Activated naive CD4-positive, alpha-beta T cell treated with anti-CD3 and anti-CD28 coated beads, Interleukin-2, amount 50 U/mL, for 24 hours (primary cell): Measurements from ENCODE around the gene PTPRA.

Experiments used
- H3K27ac Mint-ChIP-seq: one replicate; pipeline ENCODE4 v1.8.0; 2021; ENCODE audit warnings: mild to moderate bottlenecking, mixed read lengths
- H3K27me3 Mint-ChIP-seq: one replicate; pipeline ENCODE4 v1.8.0; 2021; ENCODE audit warnings: mixed read lengths
- H3K36me3 Mint-ChIP-seq: one replicate; pipeline ENCODE4 v1.8.0; 2021; ENCODE audit warnings: mixed read lengths
- H3K4me1 Mint-ChIP-seq: one replicate; pipeline ENCODE4 v1.8.0; 2021; ENCODE audit warnings: mixed read lengths
- H3K4me3 Mint-ChIP-seq: one replicate; pipeline ENCODE4 v1.8.0; 2021; ENCODE audit warnings: mild to moderate bottlenecking, mixed read lengths
- H3K9me3 Mint-ChIP-seq: one replicate; pipeline ENCODE4 v1.8.0; 2021; ENCODE audit warnings: mixed read lengths

Gene PTPRA

DNA sequence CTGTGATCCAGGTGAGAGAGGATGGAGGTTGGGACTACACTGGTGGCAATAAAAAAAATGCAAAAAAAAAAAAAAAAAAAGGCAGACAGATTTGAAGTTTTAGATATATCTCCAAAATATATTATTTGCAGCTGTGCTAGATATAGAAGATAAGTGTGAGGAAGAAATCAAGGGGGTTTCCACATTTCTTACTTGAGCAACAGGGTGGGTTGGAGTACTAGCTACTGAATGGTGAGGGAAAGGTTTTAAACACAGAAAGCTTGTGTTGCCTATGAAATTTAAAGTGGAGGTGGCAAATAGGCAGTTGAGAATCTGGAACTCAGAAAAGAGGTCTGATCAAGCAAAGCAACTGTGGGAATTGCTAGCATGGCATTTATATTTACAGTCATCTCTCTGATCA is 110.2 kb downstream of the PTPRA start:
- Mint-ChIP-seq H3K27ac (no peak overlapping the region), H3K9me3 (no peaks in the 10 kb centered on the region), H3K36me3 (peaks cover 6% of the 10 kb centered on the region), H3K4me1 (peaks cover 15% of the 10 kb centered on the region), H3K4me3 (no peak overlapping the region), H3K27me3 (no peaks in the 10 kb centered on the region)

DNA sequence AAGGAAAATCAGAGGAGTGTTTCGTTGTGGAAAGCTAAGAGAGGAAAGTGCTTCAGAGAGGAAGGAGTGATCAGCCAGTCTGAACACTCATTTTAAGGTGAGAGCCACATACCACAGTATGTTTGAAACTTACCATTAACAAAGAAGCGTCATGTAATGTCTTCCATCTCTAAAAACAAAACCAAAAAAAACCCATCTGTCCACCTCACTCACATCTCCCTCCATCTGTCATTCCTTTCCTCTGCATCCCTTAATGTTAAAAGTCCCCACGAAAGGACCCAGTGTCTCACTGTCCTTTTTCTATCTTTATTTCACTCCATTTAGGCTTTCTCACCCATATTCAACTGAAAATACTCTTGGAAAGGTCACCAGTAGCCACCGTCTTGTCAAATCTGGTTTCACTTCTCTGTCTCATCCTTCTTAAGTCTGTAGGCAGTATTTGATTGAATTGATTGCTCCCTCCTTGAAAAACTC is 110.8 kb downstream of the PTPRA start:
- H3K27me3 Mint-ChIP-seq = no peaks in the 10 kb centered on the region
- H3K27ac Mint-ChIP-seq = no peak overlapping the region
- no peaks in the 10 kb centered on the region for H3K9me3 Mint-ChIP-seq
- H3K4me3 Mint-ChIP-seq = no peak overlapping the region
- peaks cover 15% of the 10 kb centered on the region for H3K4me1 Mint-ChIP-seq
- H3K36me3 Mint-ChIP-seq = peaks cover 9% of the 10 kb centered on the region

DNA sequence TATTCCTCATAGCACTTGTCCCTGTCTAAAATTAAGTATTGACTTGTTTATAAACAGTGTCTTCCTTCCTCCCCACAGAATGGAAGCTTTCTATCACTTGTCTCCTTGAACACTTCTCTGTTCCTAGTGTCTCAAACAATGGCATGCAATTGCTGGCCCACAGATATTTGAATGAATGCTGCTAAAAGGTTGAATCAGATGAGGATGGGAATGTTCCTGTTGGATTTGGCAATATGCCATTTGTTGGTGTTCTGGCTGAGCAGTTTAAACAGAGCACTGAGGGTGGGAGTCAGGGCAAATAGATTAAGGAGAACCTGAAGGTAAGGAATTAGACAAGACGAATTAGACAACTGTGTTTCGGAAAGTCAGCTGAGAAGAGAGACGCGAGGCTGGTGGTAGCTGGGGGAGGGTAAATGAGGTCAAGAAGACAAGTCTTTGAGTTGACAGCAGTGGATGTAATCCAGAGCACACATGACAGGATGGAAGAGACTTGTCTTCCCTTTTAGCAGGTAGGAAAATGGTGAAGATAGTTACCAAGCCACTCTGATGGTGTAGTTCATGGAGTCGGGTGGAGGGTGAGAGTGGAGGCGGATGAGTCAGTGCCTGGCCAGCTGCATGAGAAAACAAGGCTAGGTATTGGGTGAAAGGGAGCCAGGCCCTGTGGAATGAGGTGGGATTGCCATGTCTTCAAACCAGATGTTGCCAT is 111.8 kb downstream of the PTPRA start:
- H3K4me3 Mint-ChIP-seq = no peak overlapping the region
- peaks cover 15% of the 10 kb centered on the region for H3K4me1 Mint-ChIP-seq
- H3K9me3 Mint-ChIP-seq = no peaks in the 10 kb centered on the region
- no peak overlapping the region for H3K27ac Mint-ChIP-seq
- H3K27me3 Mint-ChIP-seq = no peaks in the 10 kb centered on the region
- H3K36me3 Mint-ChIP-seq = peaks cover 9% of the 10 kb centered on the region

DNA sequence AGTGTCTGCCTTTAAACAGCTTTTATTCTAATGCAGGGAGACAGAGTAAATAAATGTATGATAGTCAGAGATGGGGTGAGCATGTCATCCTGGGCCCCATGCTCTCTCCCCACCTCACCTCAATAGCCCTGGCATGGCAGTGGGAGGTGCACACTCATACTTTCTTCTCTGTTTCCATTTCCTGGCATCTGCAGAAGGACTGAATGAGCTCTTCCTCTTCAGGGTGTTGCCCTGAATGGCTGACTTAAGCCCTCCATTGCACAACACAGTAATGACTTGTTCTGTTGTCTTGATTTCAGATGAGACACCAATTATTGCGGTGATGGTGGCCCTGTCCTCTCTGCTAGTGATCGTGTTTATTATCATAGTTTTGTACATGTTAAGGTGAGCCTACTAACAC is 113.2 kb downstream of the PTPRA start:
- Mint-ChIP-seq H3K27ac (peak overlapping the region; percentile 85), H3K27me3 (no peaks in the 10 kb centered on the region), H3K4me1 (peaks cover 15% of the 10 kb centered on the region), H3K4me3 (peak overlapping the region; percentile 56), H3K36me3 (peaks cover 11% of the 10 kb centered on the region), H3K9me3 (no peaks in the 10 kb centered on the region)

DNA sequence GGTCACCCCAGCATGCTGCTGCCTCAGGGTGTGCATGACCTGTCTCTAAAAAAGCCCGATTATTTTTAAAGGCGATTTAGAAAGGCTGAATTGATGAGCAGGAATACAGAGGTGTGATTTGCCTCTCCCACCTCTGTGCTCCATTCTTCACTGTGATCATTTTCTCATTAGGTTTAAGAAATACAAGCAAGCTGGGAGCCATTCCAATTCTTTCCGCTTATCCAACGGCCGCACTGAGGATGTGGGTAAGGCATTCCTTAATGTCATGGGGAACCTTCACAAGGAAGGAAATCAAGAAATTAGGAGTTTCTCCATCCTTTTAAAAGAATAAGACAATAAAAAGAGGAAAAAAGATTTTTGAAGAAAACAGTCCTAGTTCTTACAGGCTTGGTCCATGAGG is 114.6 kb downstream of the PTPRA start:
- H3K27ac Mint-ChIP-seq = no peak overlapping the region
- peaks cover 11% of the 10 kb centered on the region for H3K36me3 Mint-ChIP-seq
- no peak overlapping the region for H3K4me3 Mint-ChIP-seq
- H3K27me3 Mint-ChIP-seq = no peaks in the 10 kb centered on the region
- peaks cover 12% of the 10 kb centered on the region for H3K4me1 Mint-ChIP-seq
- no peaks in the 10 kb centered on the region for H3K9me3 Mint-ChIP-seq

DNA sequence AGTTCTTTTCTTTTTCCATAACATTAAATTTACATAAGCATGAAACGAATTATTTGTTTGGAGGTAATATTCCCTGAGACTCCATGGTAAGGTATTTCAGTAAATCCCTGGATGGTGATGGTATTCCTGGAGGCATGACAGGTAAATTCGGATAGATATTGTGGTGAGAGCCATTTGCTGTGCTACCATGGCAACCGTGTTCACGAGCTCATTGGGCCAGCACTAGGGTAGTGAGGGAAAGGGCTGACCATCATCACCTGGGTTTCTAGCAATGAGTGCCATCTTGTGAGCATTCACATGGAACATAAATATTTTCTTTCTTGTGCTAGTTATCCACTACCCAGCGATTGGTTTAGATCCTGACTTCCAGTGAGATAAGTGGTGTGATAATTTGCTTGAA is 118.3 kb downstream of the PTPRA start:
- Mint-ChIP-seq H3K4me1 (peaks cover 6% of the 10 kb centered on the region), H3K4me3 (no peak overlapping the region), H3K27ac (no peak overlapping the region), H3K9me3 (no peaks in the 10 kb centered on the region), H3K36me3 (peaks cover 11% of the 10 kb centered on the region), H3K27me3 (no peaks in the 10 kb centered on the region)

DNA sequence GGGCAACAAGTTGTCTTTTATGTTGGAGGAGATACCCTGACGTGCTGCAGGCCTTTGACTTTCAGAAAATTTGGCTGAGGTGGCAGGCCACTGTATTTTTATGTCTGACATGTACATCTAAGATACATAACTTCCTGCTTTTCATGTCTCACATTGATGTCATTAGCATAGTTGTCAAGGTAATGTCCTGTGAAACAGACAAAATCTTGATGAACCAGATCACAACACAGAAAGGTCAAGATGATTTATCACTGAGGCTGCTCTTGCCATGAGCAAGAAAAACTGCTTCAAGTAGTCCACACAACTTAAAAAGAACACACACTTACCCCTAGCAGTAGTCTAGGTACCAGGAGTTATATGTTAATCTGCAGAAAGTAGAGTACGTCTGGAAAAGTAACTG is 120.0 kb downstream of the PTPRA start:
- Mint-ChIP-seq H3K9me3 (no peaks in the 10 kb centered on the region), H3K27me3 (no peaks in the 10 kb centered on the region), H3K36me3 (peaks cover 11% of the 10 kb centered on the region), H3K4me1 (no peaks in the 10 kb centered on the region), H3K27ac (no peak overlapping the region), H3K4me3 (no peak overlapping the region)

DNA sequence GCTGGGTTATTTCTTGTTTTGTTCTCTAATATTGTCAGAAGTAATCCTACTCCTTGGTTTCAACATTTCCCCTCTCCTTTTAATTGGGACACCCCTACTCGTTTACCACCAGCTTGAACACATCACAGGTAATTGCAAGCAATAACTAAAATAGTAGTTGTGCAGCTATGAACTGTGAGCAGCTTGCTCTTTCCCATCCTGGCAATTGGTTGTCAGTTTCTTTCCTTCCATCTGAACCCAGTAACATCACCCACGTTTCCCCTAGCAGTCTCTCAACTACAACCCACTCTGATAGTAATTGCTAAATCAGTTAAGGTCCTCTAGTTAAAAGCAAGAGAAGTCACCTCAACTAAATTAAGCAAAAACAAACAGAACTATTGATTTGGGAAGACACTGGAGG is 122.5 kb downstream of the PTPRA start:
- Mint-ChIP-seq H3K4me3 (no peak overlapping the region), H3K27me3 (no peaks in the 10 kb centered on the region), H3K27ac (no peak overlapping the region), H3K4me1 (no peaks in the 10 kb centered on the region), H3K36me3 (peaks cover 6% of the 10 kb centered on the region), H3K9me3 (no peaks in the 10 kb centered on the region)

DNA sequence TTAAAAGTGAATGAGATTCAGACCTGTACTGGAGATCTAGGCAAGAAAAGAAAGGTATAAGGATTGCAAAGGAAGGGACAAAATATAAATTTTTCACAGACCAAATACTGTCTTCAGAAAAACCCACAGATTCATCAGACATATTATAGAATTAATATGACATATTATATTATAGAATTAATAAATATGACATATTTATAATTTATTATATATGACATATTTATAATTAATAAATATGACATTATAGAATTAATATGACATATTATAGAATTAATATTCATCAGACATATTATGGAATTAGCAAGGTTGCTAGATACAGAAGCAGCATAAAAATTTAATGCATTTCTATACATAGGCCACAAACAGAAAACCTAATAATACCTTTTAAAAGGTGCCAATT is 125.4 kb downstream of the PTPRA start:
- Mint-ChIP-seq H3K9me3 (no peaks in the 10 kb centered on the region), H3K4me1 (no peaks in the 10 kb centered on the region), H3K27ac (no peak overlapping the region), H3K27me3 (no peaks in the 10 kb centered on the region), H3K36me3 (peaks cover 4% of the 10 kb centered on the region), H3K4me3 (no peak overlapping the region)

DNA sequence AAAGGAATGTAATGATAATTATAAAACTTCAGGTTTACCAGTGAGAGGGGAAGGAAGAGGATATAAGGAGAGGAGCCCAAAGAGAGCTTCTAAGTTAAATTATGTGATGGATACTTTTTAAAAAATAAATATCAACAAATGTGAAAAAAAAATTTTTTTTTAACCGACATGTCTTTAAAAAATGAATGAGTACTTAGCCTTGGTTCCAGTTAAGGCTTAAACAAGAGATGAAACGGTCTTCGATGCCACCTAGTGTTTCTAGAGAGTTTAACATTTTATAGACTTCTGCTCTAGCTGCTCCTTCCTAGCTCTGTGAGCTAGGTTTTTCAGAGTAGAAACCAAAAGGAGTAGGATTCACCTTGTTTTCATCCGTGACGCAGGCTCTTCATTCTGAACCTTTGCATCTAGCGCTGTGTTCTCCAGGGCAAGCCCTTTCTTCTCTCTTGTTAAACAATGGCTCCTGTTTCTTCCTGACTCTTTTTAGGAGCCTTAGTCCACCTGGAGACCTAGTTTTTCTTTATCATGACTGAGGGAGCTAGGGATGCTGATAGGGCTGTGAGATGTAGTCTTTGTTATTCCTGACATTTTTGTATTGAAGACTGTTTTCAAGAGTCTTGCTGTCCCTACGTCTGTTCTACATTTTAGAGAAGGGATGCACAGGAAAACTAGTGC is 127.7 kb downstream of the PTPRA start:
- no peak overlapping the region for H3K4me3 Mint-ChIP-seq
- H3K36me3 Mint-ChIP-seq = peaks cover 4% of the 10 kb centered on the region
- H3K27me3 Mint-ChIP-seq = no peaks in the 10 kb centered on the region
- H3K4me1 Mint-ChIP-seq = no peaks in the 10 kb centered on the region
- H3K9me3 Mint-ChIP-seq = no peaks in the 10 kb centered on the region
- no peak overlapping the region for H3K27ac Mint-ChIP-seq

DNA sequence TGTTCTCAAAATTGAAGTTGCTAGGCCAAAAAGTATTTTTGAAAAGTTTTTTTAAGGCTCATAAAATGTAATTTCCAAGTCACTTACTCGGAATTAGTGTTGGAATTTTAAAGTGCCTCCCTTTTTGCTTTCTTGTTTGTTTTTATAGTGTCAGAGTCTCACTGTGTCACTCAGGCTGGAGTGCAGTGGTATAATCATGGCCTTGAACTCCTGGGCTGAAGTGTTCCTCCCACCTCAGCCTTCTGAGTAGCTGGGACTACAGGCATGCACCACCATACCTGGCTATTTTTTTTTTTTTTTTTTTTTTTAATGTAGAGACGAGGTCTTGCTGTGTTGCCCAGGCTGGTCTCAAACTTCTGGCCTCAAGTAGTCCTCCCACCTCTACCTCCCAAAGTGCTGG is 130.1 kb downstream of the PTPRA start:
- no peaks in the 10 kb centered on the region for H3K4me1 Mint-ChIP-seq
- no peak overlapping the region for H3K4me3 Mint-ChIP-seq
- H3K27ac Mint-ChIP-seq = no peak overlapping the region
- H3K36me3 Mint-ChIP-seq = peaks cover 8% of the 10 kb centered on the region
- H3K27me3 Mint-ChIP-seq = no peaks in the 10 kb centered on the region
- no peaks in the 10 kb centered on the region for H3K9me3 Mint-ChIP-seq

DNA sequence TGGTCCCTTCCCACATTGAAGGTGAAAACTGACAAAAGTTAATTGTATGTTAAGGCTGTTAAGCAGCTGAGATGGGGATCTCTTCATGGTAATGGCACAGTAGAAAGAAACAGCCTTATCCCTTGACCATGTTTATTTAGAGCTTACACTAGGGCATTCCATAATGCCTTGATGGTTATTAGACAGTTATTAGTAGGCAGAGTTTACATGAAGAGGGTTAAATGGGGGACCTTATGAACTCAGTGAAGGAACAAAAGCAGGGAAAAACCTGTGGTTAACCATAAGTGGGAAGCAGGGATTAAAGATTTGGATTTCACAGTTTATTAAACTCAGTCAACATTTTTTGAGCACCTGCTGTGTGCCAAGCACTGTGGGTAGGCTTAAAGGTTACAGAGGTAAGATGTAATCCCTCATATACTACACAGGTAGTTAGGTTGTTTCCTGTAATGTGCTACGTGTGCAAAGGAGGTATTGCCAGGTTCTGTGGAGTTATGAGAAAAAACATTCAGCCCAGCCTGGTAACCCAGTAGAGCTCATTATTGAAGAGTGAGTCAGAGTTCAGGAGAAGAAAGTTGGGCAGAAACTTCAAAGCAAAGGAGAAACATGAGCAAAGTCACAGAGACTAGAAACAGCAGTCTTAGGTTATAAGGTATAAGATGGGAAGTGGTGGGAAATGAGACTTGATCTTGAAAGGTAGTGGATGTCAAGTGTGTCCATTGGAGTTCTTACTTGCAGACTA is 137.9 kb downstream of the PTPRA start:
- no peak overlapping the region for H3K4me3 Mint-ChIP-seq
- no peaks in the 10 kb centered on the region for H3K27me3 Mint-ChIP-seq
- H3K27ac Mint-ChIP-seq = peak overlapping the region; percentile 9
- H3K4me1 Mint-ChIP-seq = peaks cover 14% of the 10 kb centered on the region
- no peaks in the 10 kb centered on the region for H3K9me3 Mint-ChIP-seq
- H3K36me3 Mint-ChIP-seq = peaks cover 13% of the 10 kb centered on the region

DNA sequence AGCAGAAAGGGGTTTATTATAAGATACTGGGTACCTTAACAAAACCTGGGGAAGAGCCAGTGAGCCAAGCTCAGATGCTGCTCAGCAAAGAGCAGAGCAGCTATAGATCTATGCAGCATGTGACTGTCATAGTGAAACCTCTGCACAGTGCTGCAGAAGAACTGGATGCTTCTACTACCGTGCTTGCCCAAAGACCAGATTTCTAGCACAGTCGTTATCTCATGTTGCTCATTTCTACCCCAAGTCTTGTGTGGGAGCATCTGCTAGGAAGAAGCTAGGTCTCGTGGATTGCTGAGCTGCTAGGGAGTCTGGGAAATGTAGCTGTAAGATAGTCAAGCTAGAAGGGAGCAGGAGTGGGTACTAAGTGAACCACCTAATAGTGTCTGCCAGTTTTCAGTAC is 138.5 kb downstream of the PTPRA start:
- Mint-ChIP-seq H3K27me3 (no peaks in the 10 kb centered on the region), H3K4me3 (no peak overlapping the region), H3K4me1 (peaks cover 14% of the 10 kb centered on the region), H3K36me3 (peaks cover 15% of the 10 kb centered on the region), H3K27ac (peak overlapping the region; percentile 33), H3K9me3 (no peaks in the 10 kb centered on the region)

DNA sequence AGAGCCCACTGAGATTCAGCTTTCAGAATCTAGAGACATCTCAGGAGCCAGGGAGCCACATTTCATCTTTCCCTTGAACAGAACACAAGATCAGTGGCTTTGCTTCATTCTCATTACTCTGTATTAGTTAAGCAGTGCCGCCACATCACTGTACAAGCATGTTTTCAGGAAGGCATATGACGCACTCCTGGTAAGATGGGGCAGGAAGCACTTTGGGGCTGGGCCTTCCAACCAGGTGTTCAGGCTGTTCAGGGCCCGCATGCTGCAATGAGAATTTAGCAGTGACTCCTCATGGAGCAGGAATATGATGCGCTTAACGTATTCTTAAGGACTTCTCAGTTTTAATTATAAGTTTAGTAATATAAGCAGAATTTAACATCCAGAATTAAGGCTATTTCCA is 140.5 kb downstream of the PTPRA start:
- no peak overlapping the region for H3K4me3 Mint-ChIP-seq
- H3K9me3 Mint-ChIP-seq = no peaks in the 10 kb centered on the region
- peaks cover 15% of the 10 kb centered on the region for H3K36me3 Mint-ChIP-seq
- H3K27ac Mint-ChIP-seq = no peak overlapping the region
- H3K4me1 Mint-ChIP-seq = peaks cover 14% of the 10 kb centered on the region
- H3K27me3 Mint-ChIP-seq = no peaks in the 10 kb centered on the region

DNA sequence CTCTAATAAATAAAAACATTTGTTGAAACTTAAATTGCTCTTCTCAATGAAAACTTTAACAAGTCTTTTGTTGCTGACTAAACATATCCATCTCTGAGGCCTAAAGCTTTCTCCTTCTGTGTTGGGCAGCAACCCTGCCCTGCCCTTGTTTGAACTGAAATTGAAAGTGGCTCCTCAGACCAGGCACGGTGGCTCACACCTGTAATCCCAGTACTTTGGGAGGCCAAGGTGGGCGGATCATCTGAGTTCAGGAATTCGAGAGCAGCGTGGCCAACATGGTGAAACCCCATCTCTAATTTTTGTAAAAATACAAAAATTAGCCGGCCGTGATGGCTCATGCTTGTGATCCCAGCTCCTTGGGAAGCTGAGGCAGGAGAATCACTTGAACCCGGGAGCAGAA is 140.9 kb downstream of the PTPRA start:
- Mint-ChIP-seq H3K9me3 (no peaks in the 10 kb centered on the region), H3K27ac (no peak overlapping the region), H3K27me3 (no peaks in the 10 kb centered on the region), H3K36me3 (peaks cover 12% of the 10 kb centered on the region), H3K4me3 (no peak overlapping the region), H3K4me1 (peaks cover 14% of the 10 kb centered on the region)

DNA sequence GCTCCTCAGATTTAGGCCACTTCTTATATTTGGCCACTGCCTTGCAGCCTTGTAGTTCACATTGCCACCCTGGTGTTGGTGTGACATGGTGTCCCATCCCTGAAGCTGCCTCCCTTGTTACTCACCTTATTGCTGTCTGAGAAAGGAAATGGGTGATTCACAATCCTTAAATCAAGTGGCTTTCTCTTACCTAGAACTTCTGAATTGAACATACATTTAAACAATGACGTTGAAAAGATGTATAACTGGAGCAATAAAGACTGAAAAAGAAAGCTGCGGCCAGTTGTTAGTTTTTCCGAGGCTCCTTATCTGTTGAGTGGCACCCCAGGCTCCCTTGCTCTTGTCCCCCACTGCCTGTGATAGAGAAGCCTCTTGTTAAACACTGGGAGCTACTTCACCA is 141.4 kb downstream of the PTPRA start:
- no peaks in the 10 kb centered on the region for H3K9me3 Mint-ChIP-seq
- H3K4me3 Mint-ChIP-seq = no peak overlapping the region
- H3K4me1 Mint-ChIP-seq = peaks cover 14% of the 10 kb centered on the region
- no peaks in the 10 kb centered on the region for H3K27me3 Mint-ChIP-seq
- peak overlapping the region; percentile 10 for H3K27ac Mint-ChIP-seq
- peaks cover 12% of the 10 kb centered on the region for H3K36me3 Mint-ChIP-seq
